ENCODE data around the gene ANKMY1. TPM values are rescaled to one million over a fixed set of nuclear protein-coding genes. Genes with fewer than 3 reads are reported as not detected.
"Not testable (repeated sequence)": the region's sequence is repeated elsewhere in the genome, so short reads cannot be mapped to it uniquely, and the experiment has no call there.

Gene ANKMY1
- total RNA-seq, 1 donor: 5.2 TPM

DNA sequence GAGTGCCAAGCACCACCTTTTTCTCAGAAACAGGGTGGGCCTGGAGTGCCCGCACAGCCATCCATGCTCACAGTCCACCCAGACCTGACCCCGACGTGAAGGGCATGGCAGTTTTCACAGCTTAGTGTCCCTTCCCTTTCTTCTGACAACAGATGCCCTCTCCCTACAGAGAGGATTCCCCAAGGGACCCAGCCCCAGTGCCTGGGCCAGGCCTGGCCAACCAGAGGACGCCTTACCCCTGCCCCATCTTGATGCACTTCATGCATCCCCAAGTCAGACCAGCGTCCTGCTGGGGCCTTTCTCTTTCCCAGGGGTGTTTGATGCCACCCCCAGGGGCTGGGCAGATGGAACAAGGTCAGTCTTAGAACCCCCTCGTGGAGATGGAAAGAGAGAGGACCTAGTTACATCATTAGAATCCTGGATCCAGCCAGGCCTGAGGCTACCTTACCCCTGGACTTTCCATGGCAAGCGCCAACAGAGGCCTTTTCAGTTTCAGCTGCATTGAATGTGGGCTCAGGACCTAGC, 3.8 kb downstream of the ANKMY1 start:
- no peak overlapping the region for H3K4me3 ChIP-seq (ENCODE audit: low read depth, low read length)
- TF ChIP-seq, protein P1, sequence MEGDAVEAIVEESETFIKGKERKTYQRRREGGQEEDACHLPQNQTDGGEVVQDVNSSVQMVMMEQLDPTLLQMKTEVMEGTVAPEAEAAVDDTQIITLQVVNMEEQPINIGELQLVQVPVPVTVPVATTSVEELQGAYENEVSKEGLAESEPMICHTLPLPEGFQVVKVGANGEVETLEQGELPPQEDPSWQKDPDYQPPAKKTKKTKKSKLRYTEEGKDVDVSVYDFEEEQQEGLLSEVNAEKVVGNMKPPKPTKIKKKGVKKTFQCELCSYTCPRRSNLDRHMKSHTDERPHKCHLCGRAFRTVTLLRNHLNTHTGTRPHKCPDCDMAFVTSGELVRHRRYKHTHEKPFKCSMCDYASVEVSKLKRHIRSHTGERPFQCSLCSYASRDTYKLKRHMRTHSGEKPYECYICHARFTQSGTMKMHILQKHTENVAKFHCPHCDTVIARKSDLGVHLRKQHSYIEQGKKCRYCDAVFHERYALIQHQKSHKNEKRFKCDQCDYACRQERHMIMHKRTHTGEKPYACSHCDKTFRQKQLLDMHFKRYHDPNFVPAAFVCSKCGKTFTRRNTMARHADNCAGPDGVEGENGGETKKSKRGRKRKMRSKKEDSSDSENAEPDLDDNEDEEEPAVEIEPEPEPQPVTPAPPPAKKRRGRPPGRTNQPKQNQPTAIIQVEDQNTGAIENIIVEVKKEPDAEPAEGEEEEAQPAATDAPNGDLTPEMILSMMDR (IDR thresholded peaks at IDR 0.05; ENCODE audit: insufficient read depth, low read depth, low read length): no peak
- DNase-seq (ENCODE audit: low read depth): no peak

DNA sequence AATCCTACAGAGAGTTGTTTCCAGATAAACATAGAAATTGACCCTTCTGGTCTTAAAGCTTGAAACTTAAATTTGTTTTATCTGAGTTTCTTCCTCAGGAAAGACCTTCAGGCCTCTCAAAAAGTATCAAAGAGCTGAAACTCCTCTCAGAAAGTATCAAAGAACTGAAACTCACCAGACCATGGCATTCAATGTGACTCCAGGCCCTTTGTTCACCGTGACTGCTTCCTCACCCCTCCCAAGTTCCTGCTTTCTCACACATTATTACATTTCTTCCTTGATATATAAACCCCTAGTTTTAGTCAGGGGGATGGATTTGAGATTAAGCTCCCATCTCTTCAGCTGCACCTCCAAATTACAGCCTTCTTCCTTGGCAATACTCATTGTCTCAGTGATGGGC, 6.0 kb downstream of the ANKMY1 start:
- no peak overlapping the region for H3K4me3 ChIP-seq (ENCODE audit: low read depth, low read length)
- TF ChIP-seq, protein P1 (IDR thresholded peaks at IDR 0.05; ENCODE audit: insufficient read depth, low read depth, low read length): no peak
- DNase-seq (ENCODE audit: low read depth): no peak

DNA sequence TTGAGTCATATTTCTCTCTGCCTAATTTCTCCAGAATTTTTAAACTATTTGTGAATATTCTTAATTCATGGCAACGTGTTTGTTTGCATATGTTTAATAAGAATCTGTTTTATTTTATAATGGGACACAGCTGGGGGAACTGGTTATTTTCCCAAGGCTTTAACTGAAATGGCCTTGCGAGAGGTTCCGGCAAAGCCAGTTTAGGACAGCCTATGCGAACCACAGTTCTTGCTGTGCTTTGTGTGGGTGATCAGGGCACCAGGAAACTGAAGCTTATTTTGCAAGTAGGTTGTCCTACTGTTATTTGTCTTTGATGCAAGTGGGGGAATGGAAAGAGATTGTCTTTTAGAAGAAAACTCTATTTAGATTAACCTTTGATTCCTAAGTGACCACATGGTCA, 6.5 kb downstream of the ANKMY1 start:
- TF ChIP-seq, protein P1 (IDR thresholded peaks at IDR 0.05; ENCODE audit: insufficient read depth, low read depth, low read length): no peak
- H3K4me3 ChIP-seq (ENCODE audit: low read depth, low read length): no peak overlapping the region
- DNase-seq (ENCODE audit: low read depth): no peak

DNA sequence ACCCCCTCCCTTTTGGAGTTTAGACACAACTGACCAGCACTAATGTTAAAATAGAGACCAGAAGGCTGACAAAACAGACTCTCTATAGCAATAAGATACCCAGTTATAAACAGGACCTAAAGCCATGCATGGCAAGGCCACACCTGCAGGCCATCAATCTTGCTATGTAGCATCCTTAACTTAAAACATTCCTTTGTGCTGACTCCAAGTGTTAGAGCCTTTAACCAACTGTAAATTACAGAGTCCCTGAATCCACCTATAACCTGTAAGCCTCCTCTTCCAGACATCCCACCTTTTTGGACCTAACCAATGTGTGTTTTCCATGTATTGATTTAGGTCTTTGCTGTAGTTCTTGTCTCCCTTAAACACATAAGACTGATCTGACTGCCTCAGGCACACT, 17.9 kb downstream of the ANKMY1 start:
- H3K4me3 ChIP-seq (ENCODE audit: low read depth, low read length): no peak overlapping the region
- DNase-seq (ENCODE audit: low read depth): no peak

DNA sequence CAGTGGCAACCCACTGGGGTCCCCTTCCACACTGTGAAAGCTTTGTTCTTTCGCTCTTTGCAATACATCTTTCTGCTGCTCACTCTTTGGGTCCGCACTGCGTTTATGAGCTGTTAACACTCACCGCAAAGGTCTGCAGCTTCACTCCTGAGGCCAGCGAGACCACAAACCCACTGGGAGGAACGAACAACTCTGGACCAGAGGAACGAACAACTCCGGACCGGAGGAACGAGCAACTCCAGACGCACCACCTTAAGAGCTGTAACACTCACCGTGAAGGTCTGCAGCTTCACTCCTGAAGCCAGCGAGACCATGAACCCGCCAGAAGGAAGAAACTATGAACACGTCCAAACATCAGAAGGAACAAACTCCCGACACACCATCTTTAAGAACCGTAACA, 18.7 kb downstream of the ANKMY1 start:
- DNase-seq (ENCODE audit: low read depth); H3K4me3 ChIP-seq (ENCODE audit: low read depth, low read length): not testable (repeated sequence)

More for the DNA sequence above, 17.9 kb downstream of the ANKMY1 start:
- TF ChIP-seq, protein P1 (IDR thresholded peaks at IDR 0.05; ENCODE audit: insufficient read depth, low read depth, low read length): no peak

DNA sequence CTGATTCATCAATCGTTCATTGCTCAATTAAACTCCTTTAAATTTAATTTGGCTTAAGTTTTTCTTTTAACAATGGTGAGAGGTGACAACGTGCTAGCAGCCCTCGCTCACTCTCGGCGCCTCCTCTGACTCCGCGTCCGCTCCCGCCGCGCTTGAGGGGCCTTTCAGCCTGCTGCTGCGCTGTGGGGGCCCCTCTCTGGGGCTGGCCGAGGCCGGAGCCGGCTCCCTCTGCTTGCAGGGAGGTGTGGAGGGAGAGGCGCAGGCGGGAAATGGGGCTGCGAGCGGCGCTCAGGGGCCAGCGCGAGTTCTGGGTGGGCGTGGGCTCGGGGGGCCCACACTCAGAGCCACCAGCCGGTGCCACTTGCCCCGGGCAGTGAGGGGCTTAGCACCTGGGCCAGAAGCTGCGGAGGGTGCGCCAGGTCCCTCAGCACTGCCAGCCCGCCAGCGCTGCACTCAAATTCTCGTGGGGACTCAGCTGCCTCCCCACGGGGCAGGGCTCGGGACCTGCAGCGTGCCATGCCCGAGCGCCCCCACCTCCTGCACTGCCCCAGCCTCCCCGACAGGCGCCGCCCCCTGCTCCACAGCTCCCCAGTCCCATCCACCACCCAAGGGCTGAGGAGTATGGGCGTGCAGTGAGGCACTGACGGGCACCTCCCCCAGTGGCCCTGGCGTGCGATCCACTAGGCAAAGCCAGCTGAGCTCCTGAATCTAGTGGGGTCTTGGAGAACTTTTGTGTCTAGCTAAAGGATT, 19.6 kb downstream of the ANKMY1 start:
- TF ChIP-seq, protein P1 (IDR thresholded peaks at IDR 0.05; ENCODE audit: insufficient read depth, low read depth, low read length): no peak
- no peak for DNase-seq (ENCODE audit: low read depth)
- H3K4me3 ChIP-seq (ENCODE audit: low read depth, low read length): no peak overlapping the region

DNA sequence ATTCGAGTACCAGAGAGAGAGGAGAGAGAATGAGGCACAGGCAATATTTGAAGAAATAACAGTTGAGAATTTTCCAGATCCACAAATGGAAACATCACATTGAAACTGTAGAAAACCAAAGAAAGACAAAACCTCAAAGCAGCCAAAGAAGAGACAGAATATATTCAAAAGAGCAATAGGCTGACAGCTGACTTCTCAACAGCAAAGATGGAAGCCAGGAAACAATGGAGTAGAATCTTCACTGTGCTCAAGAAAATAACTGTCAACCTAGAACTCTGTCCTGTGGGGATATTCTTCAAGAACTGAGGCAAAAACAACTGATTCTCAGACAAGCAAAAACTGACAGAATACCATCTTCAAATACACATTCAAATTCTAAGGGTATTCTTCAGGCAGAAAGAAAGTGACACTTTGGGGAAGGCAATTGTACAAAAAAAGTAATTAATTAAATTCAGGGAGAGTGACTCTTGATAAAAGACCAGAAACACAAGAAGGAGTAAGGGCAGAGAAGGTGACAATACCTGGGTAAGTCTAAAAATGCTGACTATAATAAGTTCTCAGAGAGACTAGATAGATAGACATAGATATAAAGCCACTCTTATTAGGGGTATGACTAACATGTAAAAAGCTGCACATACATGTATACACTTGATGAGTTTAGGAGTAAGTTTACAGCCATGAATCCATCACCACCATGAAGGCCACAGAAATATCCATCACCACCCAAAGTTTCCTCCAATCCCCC, 25.6 kb downstream of the ANKMY1 start:
- no peak for DNase-seq (ENCODE audit: low read depth)
- TF ChIP-seq, protein P1 (IDR thresholded peaks at IDR 0.05; ENCODE audit: insufficient read depth, low read depth, low read length): no peak
- H3K4me3 ChIP-seq (ENCODE audit: low read depth, low read length): no peak overlapping the region
